NCI-H2081 (cell line): Measurements from ENCODE around the gene EPHB1.

Experiments used
- DNase-seq, 2 experiments: peaks; one replicate each; lab custom pipeline; 2025; lab: John Stamatoyannopoulos, UW

Gene EPHB1

DNA sequence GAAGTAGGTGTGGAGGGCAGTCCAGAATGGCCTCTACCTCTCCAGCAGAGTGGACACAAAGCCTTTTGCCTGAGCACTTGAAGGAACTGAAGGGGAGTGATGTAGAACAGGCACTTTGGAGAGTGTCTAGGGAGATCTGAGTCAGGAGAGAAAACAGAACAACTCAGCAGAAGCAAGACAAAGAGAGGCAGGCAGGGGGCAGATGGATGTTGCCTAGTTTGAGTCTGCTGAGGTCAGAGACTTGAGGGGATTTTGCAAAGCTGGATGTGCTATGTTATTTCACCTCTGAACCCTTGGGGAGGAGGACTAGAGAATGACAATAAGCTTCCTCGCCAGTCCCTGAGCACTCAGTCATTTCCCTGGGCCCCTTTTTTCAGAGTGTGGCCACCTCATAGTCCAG lies 366.4 kb downstream of the EPHB1 start:
- no peak for DNase-seq

DNA sequence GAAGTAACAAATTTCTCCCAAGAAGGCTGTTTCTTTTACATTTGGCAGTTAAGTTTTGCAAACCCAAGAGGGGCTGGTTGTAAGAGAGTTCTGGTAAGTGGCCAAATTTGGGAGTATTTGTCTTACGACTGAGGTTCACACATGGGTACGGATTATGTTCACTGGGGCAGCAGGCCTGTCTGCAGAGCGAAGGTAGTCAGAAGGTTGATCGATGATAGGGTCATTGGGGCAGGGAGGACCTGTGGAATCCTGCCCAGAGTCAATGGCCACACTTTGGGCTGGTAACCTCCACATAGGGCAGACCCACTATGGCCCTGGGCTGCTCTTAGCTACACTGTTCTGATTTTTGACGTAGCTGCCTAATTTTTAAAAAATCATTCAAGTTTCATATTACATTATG lies 368.6 kb downstream of the EPHB1 start:
- DNase-seq: no peak

DNA sequence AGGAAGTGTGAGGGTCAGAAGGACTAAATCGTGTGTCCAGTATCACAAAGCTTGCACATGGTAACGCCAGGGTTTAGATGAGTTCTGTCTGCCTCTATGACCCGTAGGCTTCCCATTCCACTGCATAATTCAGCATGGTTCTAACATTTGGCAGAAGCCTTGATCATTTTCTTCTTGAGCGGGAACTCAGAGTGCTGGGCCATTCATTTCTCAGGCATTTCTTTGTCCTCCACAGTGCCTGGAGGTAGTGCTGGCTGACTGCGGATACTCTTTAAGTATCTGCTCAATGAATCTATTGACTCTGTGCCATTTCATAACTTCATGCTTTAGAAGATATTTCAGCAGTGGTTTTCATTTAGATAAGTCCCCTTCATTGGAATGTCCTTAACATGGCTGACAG lies 370.2 kb downstream of the EPHB1 start:
- no peak for DNase-seq

DNA sequence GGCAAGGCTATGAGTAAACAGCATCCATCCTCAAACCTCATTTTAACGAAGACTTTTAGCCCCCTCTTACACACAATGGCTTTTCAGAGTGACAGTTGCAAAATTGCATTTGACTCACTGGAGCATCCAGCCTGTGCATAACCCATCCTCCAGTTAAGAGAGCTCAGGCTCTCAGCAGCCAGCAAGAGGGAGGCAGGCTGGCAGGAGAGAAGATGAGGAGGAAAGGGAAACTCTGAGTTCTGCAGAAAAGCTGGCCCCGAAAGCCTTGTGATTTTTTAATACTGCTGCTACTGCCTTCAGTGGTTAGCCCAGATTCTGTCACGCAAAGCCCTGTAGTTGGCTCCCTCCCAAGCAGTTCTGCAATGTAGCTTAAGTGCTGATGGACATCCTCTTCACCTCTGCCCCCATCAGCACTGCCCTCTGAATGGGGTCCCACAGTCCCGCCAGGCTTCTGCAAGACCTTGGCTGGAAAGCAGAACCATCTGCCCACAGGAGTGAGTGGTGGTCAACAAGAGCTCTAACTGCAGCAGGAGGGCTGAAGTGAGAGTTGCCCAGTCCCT lies 371.3 kb downstream of the EPHB1 start:
- no peak for DNase-seq

DNA sequence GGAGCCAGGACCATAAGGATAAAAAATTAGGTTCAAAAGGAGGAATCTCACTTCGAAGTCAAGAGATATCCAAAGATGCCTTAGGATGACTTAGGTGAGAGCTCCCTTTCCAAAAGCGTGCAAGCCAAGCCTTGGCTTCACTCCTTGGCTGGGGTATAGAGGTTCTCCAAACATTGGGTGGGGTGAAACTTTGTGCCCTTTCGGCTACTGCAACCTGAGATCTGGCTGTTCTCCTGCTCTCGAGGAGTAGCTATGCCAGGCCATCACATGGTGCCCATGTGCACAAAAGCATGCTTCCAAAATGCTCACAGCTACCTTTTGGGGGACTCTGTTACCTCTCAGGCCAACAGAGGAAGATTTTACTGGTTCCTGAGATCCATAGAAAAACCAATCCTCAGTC lies 373.8 kb downstream of the EPHB1 start:
- DNase-seq: no peak

DNA sequence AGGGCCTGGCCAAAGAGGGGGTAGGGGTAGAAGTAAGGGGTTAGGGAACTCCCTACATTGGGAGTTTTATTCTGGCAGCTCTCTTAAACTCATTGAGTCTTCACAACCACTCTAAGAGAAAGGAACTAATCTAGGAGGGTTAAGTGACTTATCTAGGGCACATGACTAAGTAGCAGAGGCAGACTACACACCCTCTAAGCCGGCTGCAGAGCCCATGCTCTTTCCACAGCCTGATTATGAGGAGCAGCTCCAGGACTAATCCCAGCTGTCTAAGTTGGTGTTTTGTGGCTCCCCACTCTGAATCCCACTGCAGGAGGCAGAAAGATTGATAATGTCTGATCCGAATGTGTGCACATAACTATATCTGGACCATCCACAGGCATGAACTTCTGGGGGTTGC lies 374.6 kb downstream of the EPHB1 start:
- no peak for DNase-seq

DNA sequence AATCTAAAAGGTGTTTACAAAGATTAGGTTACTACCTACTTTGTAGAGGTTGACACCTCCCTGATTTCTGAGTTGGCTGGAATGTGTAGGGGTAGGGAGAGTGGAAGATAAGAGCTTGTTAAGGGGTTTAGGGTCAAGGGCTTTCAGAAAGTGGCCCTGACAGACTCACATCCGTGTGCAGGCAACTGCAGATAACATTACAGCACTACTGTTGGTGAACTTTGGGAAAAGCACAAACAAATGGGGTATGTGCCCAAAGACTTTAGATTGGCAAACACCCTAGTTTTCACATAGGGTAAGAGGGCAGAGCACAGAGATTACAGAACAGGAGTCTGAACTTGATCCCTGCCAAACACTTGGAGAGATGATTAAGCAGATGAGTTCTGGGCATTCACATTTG lies 375.7 kb downstream of the EPHB1 start:
- DNase-seq: no peak

DNA sequence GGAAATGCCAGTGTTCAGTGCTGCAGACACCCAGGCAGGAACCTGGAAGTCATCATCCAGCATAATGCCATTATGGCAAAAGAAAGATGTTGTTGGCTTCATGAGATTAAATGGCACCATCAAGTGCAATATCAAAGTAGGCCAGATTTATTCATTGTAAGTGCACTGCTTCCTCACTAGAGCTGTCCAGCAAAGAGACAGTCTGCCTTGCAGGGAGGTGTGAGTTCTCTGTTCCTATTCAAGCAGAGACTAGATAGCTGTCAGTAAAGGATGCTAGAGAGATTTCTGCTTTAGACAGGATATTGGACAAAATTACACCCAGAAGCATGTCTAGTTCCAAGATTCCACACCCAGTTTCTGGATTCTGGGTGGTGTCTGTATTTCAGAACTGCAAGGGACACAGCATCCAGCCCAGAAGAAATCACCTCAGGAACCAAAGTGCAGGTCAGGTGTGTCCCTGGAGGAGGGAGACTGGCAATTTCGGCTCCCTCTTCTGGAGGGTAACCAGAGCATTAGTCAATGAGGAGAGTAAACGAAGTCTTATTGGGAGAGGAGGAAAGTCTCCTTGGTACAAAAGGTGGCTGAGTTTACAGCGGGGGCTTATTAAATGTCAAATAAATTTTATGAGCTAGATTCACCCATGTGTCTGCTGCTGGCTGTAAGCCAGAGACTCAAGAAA lies 377.3 kb downstream of the EPHB1 start:
- no peak for DNase-seq

DNA sequence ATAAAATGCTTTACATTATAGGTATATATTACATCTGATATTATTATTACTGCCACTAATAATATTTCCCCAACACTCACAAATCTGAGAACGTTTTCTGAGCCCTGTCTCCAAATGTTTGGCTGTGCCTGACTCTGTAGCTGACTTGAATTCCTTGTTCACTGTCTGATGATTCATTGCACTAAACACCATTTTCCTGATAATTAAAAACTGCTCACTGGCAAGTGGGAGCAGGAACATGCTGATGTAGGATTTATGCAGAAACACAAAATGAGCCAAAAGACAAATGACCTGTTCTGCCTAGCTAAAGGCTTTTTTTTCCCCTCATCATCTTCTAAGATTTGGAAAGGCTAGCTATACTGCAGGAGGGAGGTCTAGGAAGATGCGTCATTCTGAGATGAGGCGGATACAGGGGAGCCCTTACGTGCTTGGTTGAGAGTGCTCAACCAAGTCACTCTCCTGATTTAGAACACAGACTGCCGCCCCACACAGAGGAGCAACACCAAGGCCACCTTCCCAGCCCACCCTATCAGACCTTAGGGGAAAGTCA lies 380.7 kb downstream of the EPHB1 start:
- no peak for DNase-seq

DNA sequence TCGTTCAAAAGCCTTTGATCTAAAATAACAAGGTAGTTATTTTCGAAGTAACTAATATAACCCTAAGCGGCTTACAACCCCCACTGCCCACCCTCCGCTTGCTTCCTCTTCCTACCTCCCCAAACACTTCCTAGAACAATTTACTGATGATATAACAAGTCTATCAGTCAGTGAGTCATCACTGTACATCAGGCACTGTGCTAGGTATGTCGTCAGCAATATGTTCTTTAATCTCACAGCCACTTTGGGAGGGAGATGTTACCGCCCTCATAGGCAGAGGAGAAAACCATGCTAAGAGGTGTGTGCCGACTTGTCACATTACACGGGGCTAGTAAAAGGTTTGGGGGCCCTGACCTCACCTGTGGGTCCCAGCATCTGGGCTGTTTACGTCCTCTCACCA lies 381.8 kb downstream of the EPHB1 start:
- no peak for DNase-seq

DNA sequence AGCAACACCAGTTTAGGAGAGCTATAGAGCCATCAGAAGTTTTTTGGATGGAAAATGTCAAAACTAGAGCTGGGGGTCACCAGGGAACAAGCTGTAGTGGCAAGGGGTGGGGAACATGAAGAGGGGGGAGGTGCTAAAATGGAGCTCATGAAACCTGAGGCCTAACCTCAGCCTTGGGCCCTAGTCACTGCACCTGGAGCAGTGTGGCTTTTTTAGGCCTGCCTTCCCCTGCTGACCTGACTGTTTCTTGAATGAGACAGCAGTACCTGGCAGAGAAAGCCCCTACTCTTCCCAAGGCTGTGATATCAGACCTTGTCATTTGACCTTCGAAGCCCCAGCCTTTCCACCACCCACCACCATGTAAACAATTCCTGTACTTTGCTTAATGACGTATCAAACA lies 383.5 kb downstream of the EPHB1 start:
- no peak for DNase-seq

DNA sequence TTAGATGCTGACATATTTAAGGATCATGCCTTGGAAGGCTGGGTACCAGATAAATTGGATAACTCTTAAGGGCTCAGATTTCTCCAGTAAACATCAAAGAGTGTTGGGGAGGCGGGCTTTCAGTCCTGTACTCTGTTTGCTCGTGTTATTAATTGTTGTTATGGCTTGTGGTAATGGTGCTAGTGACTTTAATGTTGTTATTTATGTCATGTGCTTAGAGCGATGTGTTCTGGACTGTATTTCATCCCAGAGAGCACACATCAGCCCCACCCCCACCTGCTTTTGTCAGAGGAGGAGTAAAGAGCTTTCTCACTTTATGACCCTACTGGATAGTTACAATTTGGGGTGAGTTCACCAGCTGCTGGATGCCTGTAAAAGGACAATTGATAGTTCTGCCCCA lies 386.3 kb downstream of the EPHB1 start:
- DNase-seq: no peak

DNA sequence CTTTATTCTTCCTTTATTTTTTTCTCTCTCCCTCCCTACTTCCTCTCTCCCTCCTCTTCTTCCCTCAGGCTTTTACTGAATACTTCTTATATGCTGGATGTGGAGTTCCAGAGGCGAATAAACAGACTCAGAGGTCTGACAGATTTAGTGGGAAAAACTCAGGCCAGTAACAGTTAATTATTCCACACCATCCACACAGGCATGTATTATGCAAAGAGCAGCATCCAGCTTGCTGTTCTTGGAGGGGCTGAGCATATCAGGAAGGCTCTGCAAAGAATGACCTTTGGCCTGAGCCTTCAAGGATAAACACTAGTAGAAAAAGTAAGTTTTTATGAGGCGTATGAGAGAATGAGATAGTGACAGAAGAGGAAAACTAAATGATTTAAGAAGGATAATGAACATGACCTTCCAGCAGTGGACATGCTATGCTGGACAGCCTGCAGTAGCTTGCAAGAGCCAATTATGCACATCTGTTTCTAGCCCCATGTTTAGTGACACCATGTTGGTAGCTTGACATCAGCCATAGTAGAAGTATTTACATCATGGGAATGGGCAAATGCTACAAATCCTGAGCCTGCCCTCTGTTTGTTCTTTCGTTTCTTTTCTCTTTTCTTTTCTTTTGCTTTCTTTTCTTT lies 387.4 kb downstream of the EPHB1 start:
- no peak for DNase-seq

DNA sequence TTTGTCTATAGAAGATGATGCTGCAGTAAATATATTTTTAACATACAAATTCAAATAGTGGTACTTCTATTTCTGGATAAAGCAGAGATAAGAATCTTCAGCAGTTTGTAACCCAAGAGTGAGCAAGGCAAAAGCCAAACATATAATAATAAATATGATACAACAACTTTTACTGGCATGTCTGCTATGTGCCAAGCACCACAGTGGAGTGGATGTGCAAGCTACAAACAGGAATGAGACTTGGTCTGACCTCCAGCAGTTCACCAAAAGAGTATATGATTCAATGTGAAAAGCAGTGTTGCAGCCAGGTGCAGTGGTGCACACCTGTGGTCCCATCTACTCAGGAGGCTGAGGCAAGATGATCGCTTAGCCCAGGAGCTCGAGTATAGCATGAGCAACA lies 395.6 kb downstream of the EPHB1 start:
- no peak for DNase-seq

DNA sequence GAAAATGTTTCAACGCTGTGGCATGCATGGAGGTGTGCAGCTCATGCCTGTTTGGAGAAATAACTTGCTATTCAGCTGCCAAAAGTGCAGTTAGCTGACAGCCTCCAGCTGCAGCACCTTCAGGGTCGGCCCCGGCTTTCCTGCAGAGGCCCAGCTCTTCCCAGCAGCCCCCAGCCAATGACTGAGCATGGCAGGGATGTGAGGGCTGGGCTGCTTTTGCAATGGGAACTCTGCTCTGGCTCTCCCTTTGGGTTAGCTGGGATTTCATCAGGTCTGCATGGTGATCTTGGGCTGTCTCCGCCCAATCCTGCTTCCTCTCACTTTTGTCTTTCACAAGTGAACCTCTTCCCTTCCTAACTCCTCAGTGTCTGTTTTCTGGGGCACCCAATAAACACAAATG lies 396.6 kb downstream of the EPHB1 start:
- no peak for DNase-seq

DNA sequence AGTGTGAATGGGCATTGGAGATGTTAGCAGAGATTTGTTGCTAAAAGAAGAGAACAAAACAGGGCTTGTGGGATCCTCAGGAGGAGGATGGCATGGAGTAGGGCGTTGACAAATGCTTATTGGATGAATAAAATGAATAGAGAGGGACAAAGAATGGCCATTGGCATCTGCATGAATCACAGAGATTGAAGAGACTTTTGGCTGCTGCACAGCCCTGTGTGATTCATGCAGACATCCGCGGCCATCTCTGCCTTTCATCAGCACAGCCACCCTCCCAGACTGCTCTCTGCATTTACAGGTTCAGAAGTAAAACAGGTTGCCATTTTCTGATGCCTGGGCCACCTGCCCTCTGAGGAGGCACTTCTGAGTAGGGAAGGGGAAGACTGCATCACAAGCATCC lies 397.9 kb downstream of the EPHB1 start:
- DNase-seq: no peak

DNA sequence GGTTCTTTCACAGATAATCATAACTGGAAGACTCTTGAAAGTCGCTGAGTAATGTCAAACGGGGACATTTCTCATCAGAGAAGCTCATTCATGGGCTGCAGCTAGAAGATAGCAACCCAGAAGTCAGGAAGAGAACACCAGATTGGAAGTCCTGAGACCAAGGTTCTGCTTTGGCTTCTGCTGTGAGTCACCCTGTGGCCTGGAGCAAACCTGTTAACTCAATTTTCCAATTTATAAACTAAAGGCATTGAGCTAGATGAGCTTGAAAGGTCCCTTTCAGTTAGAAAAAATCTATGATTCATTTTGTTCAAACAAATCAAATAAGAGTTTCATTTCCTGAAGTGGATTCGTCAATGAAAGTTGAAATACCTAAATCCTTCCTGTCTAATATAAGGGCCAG lies 402.2 kb downstream of the EPHB1 start:
- no peak for DNase-seq

DNA sequence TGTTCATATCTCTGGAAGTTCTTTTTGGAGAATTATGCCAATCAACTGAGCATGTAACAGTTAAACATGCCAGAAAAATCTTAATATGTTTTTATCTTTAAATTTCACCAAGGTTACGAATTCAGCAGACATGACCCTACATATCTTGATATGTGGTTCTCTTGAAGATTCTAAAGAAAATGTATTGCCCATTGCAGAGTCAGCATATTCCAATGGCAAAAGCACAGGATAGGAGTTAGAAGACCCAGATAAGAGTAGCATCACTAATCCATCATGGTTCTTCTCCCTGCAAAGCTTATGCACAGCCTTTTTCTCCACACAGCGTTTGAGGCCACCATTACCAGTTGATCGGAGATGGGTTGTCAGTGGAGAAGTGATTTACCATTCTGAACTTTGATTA lies 402.8 kb downstream of the EPHB1 start:
- no peak for DNase-seq

DNA sequence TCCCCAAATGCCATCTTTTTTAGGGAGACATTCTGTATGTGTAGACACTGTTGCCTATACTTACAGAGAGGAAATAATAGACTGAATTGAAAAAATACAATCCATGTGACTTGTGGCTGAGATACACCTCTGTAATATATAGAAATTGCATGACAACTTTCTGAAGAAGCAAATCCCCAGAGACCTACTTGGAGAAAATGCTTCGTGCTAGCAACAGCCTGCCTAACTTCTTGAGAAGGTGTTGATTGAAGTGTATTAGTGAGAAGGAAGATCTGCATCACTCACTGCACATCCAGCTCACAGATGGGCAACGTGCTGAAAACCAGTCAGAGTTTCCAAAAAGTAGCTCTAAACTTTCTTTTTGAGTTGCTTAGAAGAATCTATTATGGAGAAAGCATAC lies 404.1 kb downstream of the EPHB1 start:
- no peak for DNase-seq

DNA sequence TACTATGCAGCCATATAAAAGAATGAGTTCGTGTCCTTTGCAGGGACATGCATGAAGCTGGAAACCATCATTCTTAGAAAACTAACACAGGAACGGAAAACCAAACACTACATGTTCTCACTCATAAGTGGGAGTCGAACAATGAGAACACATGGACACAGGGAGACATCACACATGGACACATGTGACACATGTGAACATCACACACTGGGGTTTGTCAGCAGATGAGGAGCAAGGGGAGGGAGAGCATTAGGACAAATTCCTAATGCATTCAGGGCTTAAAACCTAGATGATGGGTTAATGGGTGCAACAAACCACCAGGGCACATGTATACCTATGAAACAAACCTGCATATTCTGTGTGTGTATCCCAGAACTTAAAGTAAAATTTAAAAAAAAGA lies 408.0 kb downstream of the EPHB1 start:
- no peak for DNase-seq

DNA sequence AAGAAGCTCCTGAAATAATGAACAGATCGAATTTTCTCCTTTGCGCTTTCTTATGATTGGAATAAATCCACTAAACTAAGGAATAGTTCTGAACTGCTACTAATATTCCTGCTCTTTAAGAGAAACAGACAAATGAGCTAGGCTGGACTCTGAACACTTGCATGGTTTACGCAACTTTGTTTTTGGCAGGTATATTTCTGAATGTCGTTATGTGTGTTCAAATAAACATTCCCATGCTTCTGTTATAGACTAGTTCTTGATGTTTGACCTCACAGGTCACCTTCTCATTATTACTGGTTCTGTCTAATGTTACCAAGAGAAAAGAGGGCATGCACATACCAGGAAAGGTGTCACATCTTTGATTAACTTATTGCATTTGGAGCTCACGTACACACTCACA lies 418.2 kb downstream of the EPHB1 start:
- DNase-seq: no peak

DNA sequence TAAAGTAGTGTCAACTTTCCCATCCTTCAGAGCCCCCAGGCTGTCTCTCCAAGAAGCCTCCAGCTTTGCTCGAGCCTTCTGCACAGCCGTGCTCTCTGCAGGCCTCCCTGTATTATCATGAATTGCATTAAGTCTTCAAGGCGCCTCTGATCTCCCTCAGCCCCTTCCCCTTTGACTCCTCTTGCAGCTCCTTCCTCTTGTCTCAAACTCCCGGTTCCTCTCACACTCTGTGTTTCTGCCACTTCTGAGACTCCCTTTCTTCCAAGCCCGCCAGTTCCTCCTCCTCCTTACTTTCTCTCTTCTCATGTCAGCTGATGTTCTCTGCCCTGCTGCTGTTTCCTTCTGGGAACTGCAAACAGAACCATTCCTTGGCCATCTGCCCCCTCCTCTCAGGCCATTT lies 418.8 kb downstream of the EPHB1 start:
- DNase-seq: no peak

DNA sequence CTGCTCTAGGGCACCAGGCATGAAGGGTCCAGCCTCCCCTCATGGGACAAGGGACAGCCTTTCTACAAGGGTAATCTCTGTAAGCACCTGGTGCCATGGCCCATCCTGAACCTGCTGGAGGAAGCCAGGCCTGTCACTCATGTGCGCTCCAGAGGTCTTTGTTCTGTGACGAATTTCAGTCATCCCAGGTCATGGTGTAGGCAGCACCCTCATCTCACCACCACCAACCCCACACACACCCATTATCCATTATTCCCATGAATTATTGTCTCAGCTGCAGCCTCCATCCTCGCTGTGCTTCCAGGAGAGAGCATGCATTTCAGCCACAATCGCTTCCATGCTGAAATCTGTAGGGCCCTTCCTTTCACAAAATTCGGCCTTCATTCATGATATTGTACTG lies 419.3 kb downstream of the EPHB1 start:
- no peak for DNase-seq

DNA sequence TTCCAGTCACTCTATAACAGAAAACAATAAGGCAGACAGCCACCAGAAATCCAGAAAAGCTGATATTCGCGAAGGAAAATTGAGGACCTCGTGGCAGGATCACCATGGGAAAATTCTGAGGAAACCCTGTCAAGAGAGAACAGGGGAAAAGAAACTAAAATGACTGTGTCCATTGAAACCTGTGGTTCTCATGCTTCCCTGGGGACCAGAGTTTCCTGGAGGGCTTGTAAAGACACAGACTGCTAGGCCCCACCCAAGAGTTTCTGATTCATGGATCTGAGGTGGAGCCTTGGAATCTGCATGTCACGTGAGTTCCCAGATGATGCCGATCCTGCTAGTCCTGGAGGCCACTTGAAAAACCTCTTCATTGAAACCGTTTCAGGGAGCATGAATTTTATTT lies 420.5 kb downstream of the EPHB1 start:
- no peak for DNase-seq
